H1 (cell line): ENCODE results near the gene UMAD1. TPM values are rescaled to one million over a fixed set of nuclear protein-coding genes. Genes with fewer than 3 reads are reported as not detected.

Experiments
- CTCF ChIA-PET: fragments of 300-600 bp; sonication (Branson Sonifier 250); formaldehyde crosslinking; loops from one replicate; lab custom pipeline; 2021; ENCODE audit not compliant: partially characterized antibody; lab: Charles Lee
- POLR2A ChIA-PET: fragments of 300-600 bp; sonication (Branson Sonifier 250); formaldehyde crosslinking; loops from one replicate; lab custom pipeline; 2021; ENCODE audit warnings: inconsistent platforms; ENCODE audit not compliant: partially characterized antibody; lab: Charles Lee
- DNase-seq, 2 experiments: peaks; one replicate each; pipeline versions ENCODE4 v3.0.0 to v3.0.0-alpha.2; 2010 to 2022; ENCODE audit warnings: low spot score in 2 of 2, low read depth in 1 of 2, mixed read lengths in 1 of 2
- FAIRE-seq: peaks from 2 replicates; lab custom pipeline; 2011; peaks lifted over from hg19 to GRCh38; lab: Jason Lieb, UNC
- H2AFZ ChIP-seq: 2 replicates; pipeline ENCODE4 v1.8.1; 2012; ENCODE audit warnings: low read length, inconsistent platforms
- H2AK5ac ChIP-seq: 2 replicates; pipeline ENCODE4 v1.6.1; 2013; ENCODE audit warnings: low read depth, low read length
- H2BK120ac ChIP-seq: replicated peaks from 2 replicates; pipeline ENCODE3; 2013; ENCODE audit warnings: low read depth, low read length, inconsistent platforms
- H2BK12ac ChIP-seq: 2 replicates; pipeline ENCODE4 v1.6.1; 2013; ENCODE audit warnings: low read depth, low read length
- H2BK15ac ChIP-seq: 2 replicates; pipeline ENCODE4 v1.6.1; 2013; ENCODE audit warnings: low read length
- H2BK20ac ChIP-seq: 2 replicates; pipeline ENCODE4 v1.6.1; 2013; ENCODE audit warnings: low read length
- H2BK5ac ChIP-seq: 2 replicates; pipeline ENCODE4 v1.6.1; 2013; ENCODE audit warnings: low read depth, low read length
- H3K14ac ChIP-seq: 2 replicates; pipeline ENCODE4 v1.6.1; 2013; ENCODE audit warnings: inconsistent platforms; ENCODE audit not compliant: insufficient read length
- H3K18ac ChIP-seq: 2 replicates; pipeline ENCODE4 v1.6.1; 2013; ENCODE audit warnings: low read length; ENCODE audit errors: extremely low read depth
- H3K23ac ChIP-seq: 2 replicates; pipeline ENCODE4 v1.6.1; 2013; ENCODE audit warnings: inconsistent platforms; ENCODE audit not compliant: insufficient read length
- H3K23me2 ChIP-seq: 2 replicates; pipeline ENCODE4 v1.6.1; 2013; ENCODE audit warnings: low read depth, low read length
- H3K27ac ChIP-seq: 2 replicates; pipeline ENCODE4 v1.6.1; 2011; ENCODE audit warnings: low read depth, low read length, inconsistent platforms
- H3K27me3 ChIP-seq, 4 experiments: replicated peaks in 1 of 4; 1 replicate in 1 of 4; 2 replicates in 3 of 4; pipeline versions ENCODE4 v1.6.1 to v1.8.1; 2011 to 2013; ENCODE audit warnings: low read length in 3 of 4, mild to moderate bottlenecking in 3 of 4, inconsistent platforms in 2 of 4, mixed read lengths in 2 of 4, moderate library complexity in 1 of 4; ENCODE audit not compliant: control insufficient read depth in 3 of 4, insufficient read depth in 3 of 4; ENCODE audit errors: extremely low read depth in 1 of 4
- H3K36me3 ChIP-seq, 4 experiments: 2 replicates each; pipeline versions ENCODE4 v1.6.1 to v1.8.1; 2011 to 2013; ENCODE audit warnings: mild to moderate bottlenecking in 4 of 4, low read length in 3 of 4, moderate library complexity in 2 of 4, control low read depth in 1 of 4, inconsistent platforms in 1 of 4; ENCODE audit not compliant: insufficient read depth in 4 of 4, control insufficient read depth in 2 of 4
- H3K4ac ChIP-seq: replicated peaks from 2 replicates; pipeline ENCODE3; 2013; ENCODE audit warnings: low read length, low read depth, mixed read lengths, inconsistent platforms; ENCODE audit not compliant: insufficient read length
- H3K4me1 ChIP-seq, 4 experiments: replicated peaks in 1 of 4; 1 replicate in 1 of 4; 2 replicates in 3 of 4; pipeline versions ENCODE4 v1.6.1 to v1.8.1; 2011 to 2013; ENCODE audit warnings: low read length in 3 of 4, inconsistent platforms in 2 of 4, mixed read lengths in 1 of 4; ENCODE audit not compliant: insufficient read depth in 4 of 4, control insufficient read depth in 3 of 4
- H3K4me2 ChIP-seq, 2 experiments: 2 replicates each; pipeline versions ENCODE4 v1.6.1 to v1.8.1; 2011 to 2013; ENCODE audit warnings: low read depth in 2 of 2, low read length in 2 of 2, control low read depth in 1 of 2, inconsistent platforms in 1 of 2, mild to moderate bottlenecking in 1 of 2; ENCODE audit not compliant: insufficient read depth in 1 of 2
- H3K4me3 ChIP-seq, 4 experiments: fragments of 200-600, 300-600 bp in 1 of 4; sonication (generic), shearing (Covaris generic), sonication (Bioruptor Twin) in 1 of 4; 2 replicates each; pipeline versions ENCODE4 v1.5.1 to v1.8.1; 2011 to 2016; ENCODE audit warnings: low read length in 4 of 4, low read depth in 3 of 4, control low read depth in 2 of 4, inconsistent platforms in 2 of 4, mild to moderate bottlenecking in 2 of 4, mixed read lengths in 1 of 4, moderate library complexity in 1 of 4; ENCODE audit not compliant: insufficient read depth in 2 of 4; ENCODE audit errors: extremely low read depth in 1 of 4
- H3K56ac ChIP-seq: replicated peaks from 2 replicates; pipeline ENCODE3; 2013; ENCODE audit warnings: low read depth, mild to moderate bottlenecking, mixed read lengths, low read length, inconsistent platforms; ENCODE audit not compliant: insufficient read length
- H3K79me1 ChIP-seq: 2 replicates; pipeline ENCODE4 v1.6.1; 2013; ENCODE audit warnings: low read depth, low read length, control low read depth
- H3K79me2 ChIP-seq, 2 experiments: 2 replicates each; pipeline versions ENCODE4 v1.6.1 to v1.8.1; 2012 to 2013; ENCODE audit warnings: low read length in 2 of 2, mild to moderate bottlenecking in 2 of 2, inconsistent platforms in 1 of 2; ENCODE audit not compliant: insufficient read depth in 2 of 2, control insufficient read depth in 1 of 2
- H3K9ac ChIP-seq, 4 experiments: replicated peaks in 1 of 4; 1 replicate in 1 of 4; 2 replicates in 3 of 4; pipeline versions ENCODE4 v1.6.1 to v1.8.1; 2011 to 2013; ENCODE audit warnings: low read depth in 3 of 4, low read length in 3 of 4, control low read depth in 2 of 4, mild to moderate bottlenecking in 2 of 4, moderate library complexity in 2 of 4, inconsistent platforms in 1 of 4; ENCODE audit errors: extremely low read depth in 1 of 4
- H3K9me3 ChIP-seq, 2 experiments: 2 replicates each; pipeline versions ENCODE4 v1.6.1 to v1.8.1; 2012 to 2013; ENCODE audit warnings: mild to moderate bottlenecking in 2 of 2, moderate library complexity in 2 of 2, control low read depth in 1 of 2, inconsistent platforms in 1 of 2, low read depth in 1 of 2, low read length in 1 of 2, mixed read lengths in 1 of 2; ENCODE audit not compliant: insufficient read depth in 2 of 2
- H4K20me1 ChIP-seq, 2 experiments: replicated peaks in 1 of 2; 2 replicates each; pipeline versions ENCODE3 to v1.8.1; 2011 to 2013; ENCODE audit warnings: inconsistent platforms in 2 of 2, low read length in 2 of 2, mild to moderate bottlenecking in 1 of 2; ENCODE audit not compliant: insufficient read depth in 2 of 2, control insufficient read depth in 1 of 2
- H4K5ac ChIP-seq: 2 replicates; pipeline ENCODE4 v1.6.1; 2013; ENCODE audit warnings: low read length, low read depth, mixed read lengths, inconsistent platforms; ENCODE audit not compliant: insufficient read length
- H4K8ac ChIP-seq: 2 replicates; pipeline ENCODE4 v1.8.0; 2013; ENCODE audit warnings: mild to moderate bottlenecking, moderate library complexity, low read length, inconsistent platforms; ENCODE audit not compliant: insufficient read depth; ENCODE audit errors: extremely low read depth
- H4K91ac ChIP-seq: replicated peaks from 2 replicates; pipeline ENCODE3; 2013; ENCODE audit warnings: low read length, mixed read lengths, inconsistent platforms; ENCODE audit not compliant: insufficient read length
- ATF3 ChIP-seq: IDR thresholded peaks from 2 replicates; pipeline ENCODE4 v1.6.1; 2011; ENCODE audit warnings: low read depth, mild to moderate bottlenecking, low read length; ENCODE audit not compliant: insufficient read depth
- BACH1 ChIP-seq: IDR thresholded peaks from 2 replicates; pipeline ENCODE4 v1.6.1; 2012; ENCODE audit warnings: low read length, improper control_type of control experiment
- BCL11A ChIP-seq, 2 experiments: IDR thresholded peaks; one replicate each; pipeline ENCODE4 v1.6.1; 2011; ENCODE audit warnings: low read depth in 2 of 2, low read length in 2 of 2, mild to moderate bottlenecking in 2 of 2
- CEBPB ChIP-seq: IDR thresholded peaks from 2 replicates; pipeline ENCODE4 v1.6.1; 2012; ENCODE audit warnings: low read depth, low read length
- EZH2 ChIP-seq: fragments of 200-600 bp; sonication (generic); IDR thresholded peaks from 2 replicates; pipeline ENCODE4 v1.7.1; 2012; ENCODE audit warnings: low read depth, mild to moderate bottlenecking, moderate library complexity, low read length, inconsistent platforms; ENCODE audit not compliant: severe bottlenecking
- JUN ChIP-seq: IDR thresholded peaks from 2 replicates; pipeline ENCODE4 v1.6.1; 2011; ENCODE audit warnings: low read depth, mild to moderate bottlenecking, improper control_type of control experiment, low read length
- RNF2 ChIP-seq: fragments of 200-900, 300-1000 bp; sonication (generic); IDR thresholded peaks from 2 replicates; pipeline ENCODE4 v1.7.1; 2016; ENCODE audit warnings: borderline replicate concordance, low read depth, mild to moderate bottlenecking, antibody characterized with exemption, low read length; ENCODE audit not compliant: poor library complexity, severe bottlenecking; ENCODE audit errors: missing control alignments
- SIN3A ChIP-seq, 2 experiments: IDR thresholded peaks in 1 of 2; conservative IDR thresholded peaks in 1 of 2; 2 replicates each; pipeline ENCODE4 v1.6.1; 2011 to 2012; ENCODE audit warnings: low read length in 2 of 2, improper control_type of control experiment in 1 of 2, low read depth in 1 of 2, mild to moderate bottlenecking in 1 of 2
- WGBS, 2 experiments: shearing (Covaris generic) in 1 of 2; methylation state at CpG; one replicate each; pipeline versions ENCODE4 v1.1.6 to v1.1.7; 2013 to 2015; ENCODE audit warnings: low lambda C conversion rate in 2 of 2, mixed read lengths in 2 of 2, inconsistent platforms in 1 of 2, low coverage in 1 of 2, missing lambda C conversion rate in 1 of 2; ENCODE audit not compliant: insufficient replicate concordance in 2 of 2, insufficient coverage in 1 of 2, insufficient read length in 1 of 2; ENCODE audit errors: extremely low coverage in 1 of 2, missing lambda C conversion rate in 1 of 2; 5-methylcytosine and 5-hydroxymethylcytosine counted together
- polyA plus RNA-seq, 7 experiments: library from polyadenylated mRNA; depleted of rRNA in 3 of 7; stranded (reverse) in 5 of 7; unstranded in 2 of 7; fragments of >200 nt in 5 of 7; fragments of 200-250 nt in 2 of 7; gene quantifications; 1 replicate in 5 of 7; 2 replicates in 1 of 7; 4 replicates in 1 of 7; pipeline versions ENCODE4 v1.2.1 to v1.2.3, GENCODE V29; 2011 to 2013; ENCODE audit warnings: missing spikeins in 2 of 7, mixed read lengths in 2 of 7
- total RNA-seq: library from RNA; stranded (reverse); fragmentation: NEBNext Ultra II Directional; extraction: Animal tissue kit (Norgen Biotek cat#: 25700); gene quantifications from 2 replicates; pipeline ENCODE4 v1.2.1, GENCODE V29; 2021
- TF ChIP-seq, protein P1 (sequence below): IDR thresholded peaks from 2 replicates; pipeline ENCODE4 v1.6.1; 2011; ENCODE audit warnings: low read length, improper control_type of control experiment

UMAD1 gene
- total and polyA plus RNA-seq, 2 of the 8 experiments (the other 6 are each of a cell fraction or from before 2014, with no cell fraction given), result 10.4 to 12.3 TPM

GRCh38 chr7:7698930-7699329, 58.4 kb downstream of the UMAD1 start:
- FAIRE-seq (no peak), DNase-seq (no peak)
- Histone ChIP-seq H3K18ac (no peak overlapping the region), H3K79me1 (no peaks in the 10 kb centered on the region), H3K14ac (no peak overlapping the region), H2AK5ac (no peak overlapping the region), H3K79me2 (no peaks in the 10 kb centered on the region), H3K56ac (no peak overlapping the region), H3K27me3 (no peaks in the 10 kb centered on the region), H3K23ac (no peak overlapping the region), H2BK15ac (no peak overlapping the region), H2BK20ac (no peak overlapping the region), H4K20me1 (no peaks in the 10 kb centered on the region), H2BK12ac (no peak overlapping the region), H2BK5ac (no peak overlapping the region), H3K9me3 (no peaks in the 10 kb centered on the region), H3K4me2 (no peak overlapping the region), H4K8ac (no peak overlapping the region), H3K36me3 (no peaks in the 10 kb centered on the region), H3K27ac (no peak overlapping the region), H4K91ac (no peak overlapping the region), H3K4ac (no peak overlapping the region), H3K4me3 (no peak overlapping the region), H3K9ac (no peak overlapping the region), H2BK120ac (no peak overlapping the region), H3K23me2 (no peaks in the 10 kb centered on the region), H2AFZ (no peak overlapping the region), H3K4me1 (no peaks in the 10 kb centered on the region), H4K5ac (no peak overlapping the region)
- WGBS, 2 experiments, result 94% methylated on average over 2 of the region's 2 CpGs; no CpG with 5 or more reads in 1 of the 2 experiments
- POLR2A ChIA-PET, result no interaction called here
- TF ChIP-seq, protein P1, sequence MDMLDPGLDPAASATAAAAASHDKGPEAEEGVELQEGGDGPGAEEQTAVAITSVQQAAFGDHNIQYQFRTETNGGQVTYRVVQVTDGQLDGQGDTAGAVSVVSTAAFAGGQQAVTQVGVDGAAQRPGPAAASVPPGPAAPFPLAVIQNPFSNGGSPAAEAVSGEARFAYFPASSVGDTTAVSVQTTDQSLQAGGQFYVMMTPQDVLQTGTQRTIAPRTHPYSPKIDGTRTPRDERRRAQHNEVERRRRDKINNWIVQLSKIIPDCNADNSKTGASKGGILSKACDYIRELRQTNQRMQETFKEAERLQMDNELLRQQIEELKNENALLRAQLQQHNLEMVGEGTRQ, result no peak
- TF ChIP-seq BCL11A (IDR thresholded peaks at IDR 0.05; ENCODE audit: low read depth in 2 of 2, low read length in 2 of 2) (no peak), JUN (no peak), CEBPB (no peak), ATF3 (no peak), RNF2 (no peak), SIN3A (conservative IDR thresholded peaks at IDR 0.05 in 1 of 2, IDR thresholded peaks at IDR 0.05 in 1 of 2; ENCODE audit: low read depth in 1 of 2, low read length in 2 of 2) (no peak), BACH1 (no peak), EZH2 (no peak)
- CTCF ChIA-PET, result interaction anchor here (1.0 to 2.1 kb wide), 3 partner anchors 11 to 220 kb away, joined by 3 to 7 read pairs (median 4); no protein-coding TSS in a partner anchor
